ENCODE data around the gene TMA7B.

DNA sequence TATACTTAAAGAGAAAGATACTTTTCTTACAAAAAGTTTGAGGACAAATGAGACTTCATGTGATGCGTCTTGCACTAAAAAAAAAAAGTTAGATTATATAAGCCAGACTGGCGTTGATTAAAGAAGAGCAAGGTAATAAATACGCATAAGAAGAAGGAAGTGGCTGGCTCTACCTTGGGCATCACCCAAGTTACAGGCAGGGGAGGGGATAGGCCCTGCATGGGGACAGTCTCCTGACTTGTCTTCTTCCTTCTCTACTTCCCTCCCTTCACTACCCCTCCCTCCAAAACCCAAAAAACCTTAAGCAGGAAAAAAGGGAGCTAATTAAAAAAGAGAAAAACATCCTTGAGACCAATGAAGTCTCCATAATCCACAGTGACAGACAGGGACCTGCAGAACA, 22.3 kb upstream of the TMA7B start:
- TF ChIP-seq POLR2AphosphoS5 (IDR thresholded peaks at IDR 0.05) (no peak), POLR2A (IDR thresholded peaks at IDR 0.05) (no peak)

Data from gastroesophageal sphincter (tissue), 2 donors.